Measurements from ENCODE around the gene CCDC178.

The CCDC178 gene

DNA sequence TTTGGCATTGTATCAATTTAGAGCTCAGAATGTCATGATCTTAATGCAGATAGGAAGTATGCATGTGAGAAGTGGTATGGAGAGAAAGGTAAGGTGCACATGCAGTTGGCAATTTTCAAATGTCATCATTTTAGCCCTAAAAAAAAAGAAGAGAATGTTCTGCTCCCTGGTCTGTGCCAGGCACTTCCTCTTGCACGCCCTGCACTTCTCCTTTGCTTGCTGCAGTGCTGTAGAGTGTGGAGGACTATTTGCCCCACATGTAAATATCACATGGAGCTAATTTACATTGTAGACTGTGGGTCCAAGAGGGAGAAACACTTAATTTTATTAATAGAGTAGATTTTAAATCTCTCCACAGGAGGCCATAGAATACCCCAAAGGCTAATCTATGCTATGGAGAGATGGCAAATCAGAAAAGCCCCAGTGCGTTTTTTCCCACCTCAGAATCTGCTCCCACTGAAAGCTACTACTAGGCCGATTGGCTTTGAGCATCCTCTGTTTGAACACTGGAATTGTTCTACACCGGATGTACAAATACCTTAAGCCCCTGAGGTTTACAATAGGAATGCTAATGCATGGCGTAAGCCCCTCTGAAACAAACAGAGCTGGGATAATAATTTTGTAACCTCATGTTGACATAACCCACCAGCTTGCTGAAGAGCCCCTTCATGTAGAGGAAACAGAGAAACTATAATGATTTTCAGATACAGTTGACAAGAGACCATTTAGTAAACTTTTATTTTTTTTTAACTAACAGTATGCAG, 530.5 kb downstream of the CCDC178 start:
- no peak for FAIRE-seq

- FAIRE-seq = no peak
Measured at GRCh38 chr18:32908424-32908805, 532.1 kb downstream of the CCDC178 start.

GRCh38 chr18:32907648-32908423, 532.7 kb downstream of the CCDC178 start:
- no peak for FAIRE-seq

DNA sequence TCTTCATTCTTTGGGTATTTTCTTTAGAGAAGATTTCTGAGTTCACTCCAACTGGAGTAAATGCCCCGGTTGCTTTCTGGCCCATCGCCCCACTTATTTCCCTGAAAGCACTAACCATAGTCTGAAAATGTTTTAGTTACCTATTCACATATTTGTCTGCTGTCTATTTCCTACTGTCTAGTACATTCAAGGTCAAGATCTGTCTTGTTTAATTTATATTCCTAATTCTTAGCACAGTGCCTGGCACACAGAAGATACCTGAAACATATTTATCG, 533.3 kb downstream of the CCDC178 start:
- FAIRE-seq = no peak

DNA sequence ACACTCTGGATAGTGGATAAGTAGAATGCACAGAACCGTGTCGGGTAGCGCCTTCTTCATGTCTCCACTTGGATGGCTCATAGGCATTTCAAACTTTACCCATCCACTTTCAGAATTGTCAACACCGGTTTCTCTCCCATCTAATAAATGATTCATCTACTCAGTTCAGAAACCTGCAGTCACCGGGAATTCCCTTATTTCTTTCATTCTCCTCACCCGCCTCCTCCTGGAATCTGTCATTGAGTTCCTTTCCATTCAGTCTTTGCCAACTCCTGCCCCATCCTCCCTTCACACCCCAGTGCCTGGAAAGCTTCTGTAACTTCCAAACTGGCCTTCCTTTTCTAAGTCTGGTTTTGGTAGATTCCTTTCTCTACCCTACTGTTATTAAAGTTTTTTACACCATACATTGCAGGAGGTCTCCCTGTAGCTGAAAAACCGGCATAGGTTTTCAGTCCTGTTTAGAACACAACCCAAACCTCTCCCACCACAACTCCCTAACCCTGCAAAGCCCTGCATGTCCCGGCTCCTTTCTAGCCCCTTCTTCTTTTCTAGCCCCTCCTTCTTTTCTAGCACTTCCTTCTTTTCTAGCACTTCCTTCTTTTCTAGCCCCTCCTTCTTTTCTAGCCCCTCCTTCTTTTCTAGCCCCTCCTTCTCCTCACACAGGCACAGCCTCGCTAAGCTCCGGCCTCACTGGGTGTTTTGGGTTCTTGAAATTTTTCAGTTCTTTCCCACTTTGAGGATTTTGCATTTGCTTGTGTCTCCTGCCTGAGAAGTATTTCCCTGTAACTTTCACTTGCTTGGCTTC, 533.8 kb downstream of the CCDC178 start:
- FAIRE-seq = no peak

DNA sequence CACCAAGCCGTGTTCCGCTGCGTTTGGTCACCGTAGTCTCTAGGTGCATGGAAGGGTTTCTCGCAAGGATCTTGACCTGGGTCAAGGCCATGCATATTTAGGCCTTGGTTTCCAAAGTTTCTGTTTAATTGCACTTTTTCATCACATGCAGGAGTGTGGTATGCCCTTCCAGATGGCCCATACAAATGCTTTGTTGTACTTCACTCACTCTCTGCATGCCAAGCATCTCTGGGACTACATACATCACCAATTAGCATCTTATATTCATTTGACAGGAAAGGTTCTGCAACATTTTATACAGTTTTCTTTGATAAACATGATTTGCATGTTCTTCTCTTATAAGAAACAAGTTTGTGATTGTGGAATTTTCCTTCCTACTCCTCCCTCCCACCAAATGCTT, 534.9 kb downstream of the CCDC178 start:
- FAIRE-seq = no peak

- FAIRE-seq = no peak
Measured at GRCh38 chr18:32902568-32903330, 537.8 kb downstream of the CCDC178 start.

DNA sequence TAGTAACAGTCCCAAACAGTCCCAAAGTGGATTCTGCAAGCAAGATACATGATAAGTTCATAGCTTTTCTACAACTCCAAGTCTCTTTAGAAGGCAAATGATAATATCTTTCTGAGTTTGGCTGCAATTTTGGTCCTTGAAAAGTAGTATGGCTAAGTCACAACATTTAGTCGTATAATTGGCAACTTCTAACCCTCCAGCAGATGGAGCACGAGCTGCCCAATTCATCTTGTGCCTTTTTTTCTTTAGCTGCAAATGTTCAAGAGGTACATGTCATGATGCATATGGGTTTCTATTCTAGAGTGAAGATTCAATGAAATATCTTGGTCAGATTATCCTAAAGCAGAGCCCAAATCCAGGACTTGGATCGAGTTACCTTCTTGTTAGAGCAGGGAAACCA, 540.7 kb downstream of the CCDC178 start:
- no peak for FAIRE-seq

- no peak for FAIRE-seq
Measured at GRCh38 chr18:32896776-32897547, 543.6 kb downstream of the CCDC178 start.

- FAIRE-seq = no peak
Measured at GRCh38 chr18:32893915-32894314, 546.6 kb downstream of the CCDC178 start.

GRCh38 chr18:32891797-32892196, 548.7 kb downstream of the CCDC178 start:
- no peak for FAIRE-seq

GRCh38 chr18:32891130-32891529, 549.4 kb downstream of the CCDC178 start:
- no peak for FAIRE-seq

GRCh38 chr18:32889615-32890593, 550.6 kb downstream of the CCDC178 start:
- no peak for FAIRE-seq

- FAIRE-seq = no peak
Measured at GRCh38 chr18:32888306-32888705, 552.2 kb downstream of the CCDC178 start.
